ENCODE results near the gene TMEM212. TPM values are rescaled to one million over a fixed set of nuclear protein-coding genes. Genes with fewer than 3 reads are reported as not detected.

The TMEM212 gene
- total and polyA plus RNA-seq, 9 of the 15 experiments (the other 6 are each of a cell fraction or from before 2014, with no cell fraction given) = not detected

DNA sequence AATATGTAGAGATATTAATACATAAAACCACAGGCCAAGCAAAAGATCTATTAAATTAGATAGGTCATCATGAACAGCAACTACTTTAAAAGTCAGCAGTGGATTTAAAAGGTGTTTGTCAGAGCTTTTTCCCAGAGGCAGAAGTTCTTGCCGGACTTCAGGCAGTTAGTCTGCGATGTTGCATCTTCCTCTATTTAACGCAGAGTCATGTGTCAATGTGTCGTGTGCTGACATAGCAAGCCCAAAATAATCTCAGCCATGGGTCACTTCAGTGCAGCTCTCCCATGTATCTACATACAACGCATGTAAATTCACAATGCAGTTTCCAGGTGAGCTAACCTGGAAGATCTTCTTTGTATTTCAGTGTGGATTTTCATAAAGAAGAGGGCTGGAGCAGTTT is 8.0 kb upstream of the TMEM212 start (continued):
- TF ChIP-seq, protein P1, sequence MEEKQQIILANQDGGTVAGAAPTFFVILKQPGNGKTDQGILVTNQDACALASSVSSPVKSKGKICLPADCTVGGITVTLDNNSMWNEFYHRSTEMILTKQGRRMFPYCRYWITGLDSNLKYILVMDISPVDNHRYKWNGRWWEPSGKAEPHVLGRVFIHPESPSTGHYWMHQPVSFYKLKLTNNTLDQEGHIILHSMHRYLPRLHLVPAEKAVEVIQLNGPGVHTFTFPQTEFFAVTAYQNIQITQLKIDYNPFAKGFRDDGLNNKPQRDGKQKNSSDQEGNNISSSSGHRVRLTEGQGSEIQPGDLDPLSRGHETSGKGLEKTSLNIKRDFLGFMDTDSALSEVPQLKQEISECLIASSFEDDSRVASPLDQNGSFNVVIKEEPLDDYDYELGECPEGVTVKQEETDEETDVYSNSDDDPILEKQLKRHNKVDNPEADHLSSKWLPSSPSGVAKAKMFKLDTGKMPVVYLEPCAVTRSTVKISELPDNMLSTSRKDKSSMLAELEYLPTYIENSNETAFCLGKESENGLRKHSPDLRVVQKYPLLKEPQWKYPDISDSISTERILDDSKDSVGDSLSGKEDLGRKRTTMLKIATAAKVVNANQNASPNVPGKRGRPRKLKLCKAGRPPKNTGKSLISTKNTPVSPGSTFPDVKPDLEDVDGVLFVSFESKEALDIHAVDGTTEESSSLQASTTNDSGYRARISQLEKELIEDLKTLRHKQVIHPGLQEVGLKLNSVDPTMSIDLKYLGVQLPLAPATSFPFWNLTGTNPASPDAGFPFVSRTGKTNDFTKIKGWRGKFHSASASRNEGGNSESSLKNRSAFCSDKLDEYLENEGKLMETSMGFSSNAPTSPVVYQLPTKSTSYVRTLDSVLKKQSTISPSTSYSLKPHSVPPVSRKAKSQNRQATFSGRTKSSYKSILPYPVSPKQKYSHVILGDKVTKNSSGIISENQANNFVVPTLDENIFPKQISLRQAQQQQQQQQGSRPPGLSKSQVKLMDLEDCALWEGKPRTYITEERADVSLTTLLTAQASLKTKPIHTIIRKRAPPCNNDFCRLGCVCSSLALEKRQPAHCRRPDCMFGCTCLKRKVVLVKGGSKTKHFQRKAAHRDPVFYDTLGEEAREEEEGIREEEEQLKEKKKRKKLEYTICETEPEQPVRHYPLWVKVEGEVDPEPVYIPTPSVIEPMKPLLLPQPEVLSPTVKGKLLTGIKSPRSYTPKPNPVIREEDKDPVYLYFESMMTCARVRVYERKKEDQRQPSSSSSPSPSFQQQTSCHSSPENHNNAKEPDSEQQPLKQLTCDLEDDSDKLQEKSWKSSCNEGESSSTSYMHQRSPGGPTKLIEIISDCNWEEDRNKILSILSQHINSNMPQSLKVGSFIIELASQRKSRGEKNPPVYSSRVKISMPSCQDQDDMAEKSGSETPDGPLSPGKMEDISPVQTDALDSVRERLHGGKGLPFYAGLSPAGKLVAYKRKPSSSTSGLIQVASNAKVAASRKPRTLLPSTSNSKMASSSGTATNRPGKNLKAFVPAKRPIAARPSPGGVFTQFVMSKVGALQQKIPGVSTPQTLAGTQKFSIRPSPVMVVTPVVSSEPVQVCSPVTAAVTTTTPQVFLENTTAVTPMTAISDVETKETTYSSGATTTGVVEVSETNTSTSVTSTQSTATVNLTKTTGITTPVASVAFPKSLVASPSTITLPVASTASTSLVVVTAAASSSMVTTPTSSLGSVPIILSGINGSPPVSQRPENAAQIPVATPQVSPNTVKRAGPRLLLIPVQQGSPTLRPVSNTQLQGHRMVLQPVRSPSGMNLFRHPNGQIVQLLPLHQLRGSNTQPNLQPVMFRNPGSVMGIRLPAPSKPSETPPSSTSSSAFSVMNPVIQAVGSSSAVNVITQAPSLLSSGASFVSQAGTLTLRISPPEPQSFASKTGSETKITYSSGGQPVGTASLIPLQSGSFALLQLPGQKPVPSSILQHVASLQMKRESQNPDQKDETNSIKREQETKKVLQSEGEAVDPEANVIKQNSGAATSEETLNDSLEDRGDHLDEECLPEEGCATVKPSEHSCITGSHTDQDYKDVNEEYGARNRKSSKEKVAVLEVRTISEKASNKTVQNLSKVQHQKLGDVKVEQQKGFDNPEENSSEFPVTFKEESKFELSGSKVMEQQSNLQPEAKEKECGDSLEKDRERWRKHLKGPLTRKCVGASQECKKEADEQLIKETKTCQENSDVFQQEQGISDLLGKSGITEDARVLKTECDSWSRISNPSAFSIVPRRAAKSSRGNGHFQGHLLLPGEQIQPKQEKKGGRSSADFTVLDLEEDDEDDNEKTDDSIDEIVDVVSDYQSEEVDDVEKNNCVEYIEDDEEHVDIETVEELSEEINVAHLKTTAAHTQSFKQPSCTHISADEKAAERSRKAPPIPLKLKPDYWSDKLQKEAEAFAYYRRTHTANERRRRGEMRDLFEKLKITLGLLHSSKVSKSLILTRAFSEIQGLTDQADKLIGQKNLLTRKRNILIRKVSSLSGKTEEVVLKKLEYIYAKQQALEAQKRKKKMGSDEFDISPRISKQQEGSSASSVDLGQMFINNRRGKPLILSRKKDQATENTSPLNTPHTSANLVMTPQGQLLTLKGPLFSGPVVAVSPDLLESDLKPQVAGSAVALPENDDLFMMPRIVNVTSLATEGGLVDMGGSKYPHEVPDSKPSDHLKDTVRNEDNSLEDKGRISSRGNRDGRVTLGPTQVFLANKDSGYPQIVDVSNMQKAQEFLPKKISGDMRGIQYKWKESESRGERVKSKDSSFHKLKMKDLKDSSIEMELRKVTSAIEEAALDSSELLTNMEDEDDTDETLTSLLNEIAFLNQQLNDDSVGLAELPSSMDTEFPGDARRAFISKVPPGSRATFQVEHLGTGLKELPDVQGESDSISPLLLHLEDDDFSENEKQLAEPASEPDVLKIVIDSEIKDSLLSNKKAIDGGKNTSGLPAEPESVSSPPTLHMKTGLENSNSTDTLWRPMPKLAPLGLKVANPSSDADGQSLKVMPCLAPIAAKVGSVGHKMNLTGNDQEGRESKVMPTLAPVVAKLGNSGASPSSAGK (IDR thresholded peaks at IDR 0.05) = no peak
- TF ChIP-seq CBX3 (IDR thresholded peaks at IDR 0.05; ENCODE audit: borderline replicate concordance in 1 of 2, low read length in 2 of 2) = no peak
- TF ChIP-seq CHD4 (IDR thresholded peaks at IDR 0.05; ENCODE audit: insufficient read depth, insufficient replicate concordance, low read depth, low read length, poor library complexity, severe bottlenecking) = no peak
- TF ChIP-seq ZBTB17 (CRISPR knock-in tag; IDR thresholded peaks at IDR 0.05) = no peak
- peak; percentile 10 for TF ChIP-seq MEIS2 (IDR thresholded peaks at IDR 0.05; ENCODE audit: partially characterized antibody)
- TF ChIP-seq ZFP30 (CRISPR knock-in tag; IDR thresholded peaks at IDR 0.05; ENCODE audit: borderline replicate concordance) = no peak
- TF ChIP-seq STAT5B (CRISPR knock-in tag; IDR thresholded peaks at IDR 0.05) = no peak
- peak; percentile 27; the same call in 1 of the 2 replicates for TF ChIP-seq CXXC5 (CRISPR knock-in tag; IDR thresholded peaks at IDR 0.05)
- 0 out of 2 replicates have a peak, but pooled peaks have one; percentile 17 for TF ChIP-seq MEF2A (IDR thresholded peaks at IDR 0.05; ENCODE audit: control insufficient read depth, low read depth, low read length)
- TF ChIP-seq, protein P2, sequence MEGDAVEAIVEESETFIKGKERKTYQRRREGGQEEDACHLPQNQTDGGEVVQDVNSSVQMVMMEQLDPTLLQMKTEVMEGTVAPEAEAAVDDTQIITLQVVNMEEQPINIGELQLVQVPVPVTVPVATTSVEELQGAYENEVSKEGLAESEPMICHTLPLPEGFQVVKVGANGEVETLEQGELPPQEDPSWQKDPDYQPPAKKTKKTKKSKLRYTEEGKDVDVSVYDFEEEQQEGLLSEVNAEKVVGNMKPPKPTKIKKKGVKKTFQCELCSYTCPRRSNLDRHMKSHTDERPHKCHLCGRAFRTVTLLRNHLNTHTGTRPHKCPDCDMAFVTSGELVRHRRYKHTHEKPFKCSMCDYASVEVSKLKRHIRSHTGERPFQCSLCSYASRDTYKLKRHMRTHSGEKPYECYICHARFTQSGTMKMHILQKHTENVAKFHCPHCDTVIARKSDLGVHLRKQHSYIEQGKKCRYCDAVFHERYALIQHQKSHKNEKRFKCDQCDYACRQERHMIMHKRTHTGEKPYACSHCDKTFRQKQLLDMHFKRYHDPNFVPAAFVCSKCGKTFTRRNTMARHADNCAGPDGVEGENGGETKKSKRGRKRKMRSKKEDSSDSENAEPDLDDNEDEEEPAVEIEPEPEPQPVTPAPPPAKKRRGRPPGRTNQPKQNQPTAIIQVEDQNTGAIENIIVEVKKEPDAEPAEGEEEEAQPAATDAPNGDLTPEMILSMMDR (IDR thresholded peaks at IDR 0.05 in 2 of 3, conservative IDR thresholded peaks at IDR 0.05 in 1 of 3; ENCODE audit: insufficient read depth in 2 of 3, low read depth in 1 of 3, low read length in 3 of 3) = no peak
- TF ChIP-seq BHLHE40 (IDR thresholded peaks at IDR 0.05; ENCODE audit: low read length) = 0 out of 2 replicates have a peak, but pooled peaks have one; percentile 32
- peak; percentile 38; the same call in 1 of the 2 replicates for TF ChIP-seq MAFK (IDR thresholded peaks at IDR 0.05; ENCODE audit: low read length)
- TF ChIP-seq ZNF143 (CRISPR knock-in tag; IDR thresholded peaks at IDR 0.05) = no peak
- TF ChIP-seq OTX1 (CRISPR knock-in tag; IDR thresholded peaks at IDR 0.05) = no peak
- TF ChIP-seq ATF1 (CRISPR knock-in tag; IDR thresholded peaks at IDR 0.05) = no peak
- 0 out of 2 replicates have a peak, but pooled peaks have one; percentile 8 for TF ChIP-seq ATF1 (tag; IDR thresholded peaks at IDR 0.05)
